Activated naive CD8-positive, alpha-beta T cell treated with anti-CD3 and anti-CD28 coated beads, Interleukin-2, amount 50 U/mL, for 24 hours (primary cell): ENCODE data around the gene SPC25.
"Not testable (repeated sequence)": the region's sequence is repeated elsewhere in the genome, so short reads cannot be mapped to it uniquely, and the experiment has no call there.

Experiments used
- ATAC-seq: fragments of 150-1000 bp; cut with Tn5 transposase; one replicate; pipeline ENCODE4 v1.10.0; 2021
- DNase-seq: peaks from one replicate; pipeline ENCODE4 v3.0.0; 2021
- H3K27ac Mint-ChIP-seq: one replicate; pipeline ENCODE4 v1.8.0; 2021; ENCODE audit warnings: mild to moderate bottlenecking, mixed read lengths
- H3K27me3 Mint-ChIP-seq: one replicate; pipeline ENCODE4 v1.8.0; 2021; ENCODE audit warnings: mixed read lengths
- H3K36me3 Mint-ChIP-seq: one replicate; pipeline ENCODE4 v1.8.0; 2021; ENCODE audit warnings: low read depth, mixed read lengths
- H3K4me1 Mint-ChIP-seq: one replicate; pipeline ENCODE4 v1.8.0; 2021; ENCODE audit warnings: mixed read lengths
- H3K4me3 Mint-ChIP-seq: one replicate; pipeline ENCODE4 v1.8.0; 2021; ENCODE audit warnings: mild to moderate bottlenecking, moderate library complexity, mixed read lengths
- H3K9me3 Mint-ChIP-seq: one replicate; pipeline ENCODE4 v1.8.0; 2021; ENCODE audit warnings: mixed read lengths

The SPC25 gene

GRCh38 chr2:168882163-168882562 is 8.1 kb downstream of the SPC25 start:
- H3K9me3 Mint-ChIP-seq, DNase-seq, H3K27me3 Mint-ChIP-seq, H3K4me3 Mint-ChIP-seq, ATAC-seq, H3K27ac Mint-ChIP-seq, H3K4me1 Mint-ChIP-seq: not testable (repeated sequence)
- peaks cover 12% of the 10 kb centered on the region for H3K36me3 Mint-ChIP-seq

- H3K27me3 Mint-ChIP-seq: no peaks in the 10 kb centered on the region
- H3K4me1 Mint-ChIP-seq: peaks cover 4% of the 10 kb centered on the region
- no peaks in the 10 kb centered on the region for H3K9me3 Mint-ChIP-seq
- DNase-seq: no peak
- no peak for ATAC-seq
- H3K36me3 Mint-ChIP-seq: peaks cover 18% of the 10 kb centered on the region
- H3K27ac Mint-ChIP-seq: no peak overlapping the region
- no peak overlapping the region for H3K4me3 Mint-ChIP-seq
Observed at GRCh38 chr2:168874368-168875054, 15.7 kb downstream of the SPC25 start.

- H3K36me3 Mint-ChIP-seq: peaks cover 19% of the 10 kb centered on the region
- H3K27me3 Mint-ChIP-seq, H3K27ac Mint-ChIP-seq, H3K4me3 Mint-ChIP-seq, DNase-seq, H3K9me3 Mint-ChIP-seq, H3K4me1 Mint-ChIP-seq, ATAC-seq: not testable (repeated sequence)
Observed at GRCh38 chr2:168870824-168871223, 19.4 kb downstream of the SPC25 start.

- peaks cover 19% of the 10 kb centered on the region for H3K36me3 Mint-ChIP-seq
- not testable (repeated sequence) for ATAC-seq, H3K9me3 Mint-ChIP-seq, H3K4me1 Mint-ChIP-seq, H3K27me3 Mint-ChIP-seq, DNase-seq, H3K27ac Mint-ChIP-seq, H3K4me3 Mint-ChIP-seq
Observed at GRCh38 chr2:168870369-168870768, 19.9 kb downstream of the SPC25 start.

GRCh38 chr2:168867164-168867563 is 23.1 kb downstream of the SPC25 start:
- not testable (repeated sequence) for H3K27ac Mint-ChIP-seq, H3K9me3 Mint-ChIP-seq, H3K27me3 Mint-ChIP-seq, DNase-seq, H3K4me3 Mint-ChIP-seq, H3K4me1 Mint-ChIP-seq, ATAC-seq
- H3K36me3 Mint-ChIP-seq: peaks cover 32% of the 10 kb centered on the region

GRCh38 chr2:168858146-168858545 is 32.1 kb downstream of the SPC25 start:
- H3K4me1 Mint-ChIP-seq: no peaks in the 10 kb centered on the region
- H3K27me3 Mint-ChIP-seq: no peaks in the 10 kb centered on the region
- peaks cover 11% of the 10 kb centered on the region for H3K36me3 Mint-ChIP-seq
- no peak overlapping the region for H3K27ac Mint-ChIP-seq
- peaks cover 6% of the 10 kb centered on the region for H3K9me3 Mint-ChIP-seq
- DNase-seq (no peak), ATAC-seq (no peak)
- no peak overlapping the region for H3K4me3 Mint-ChIP-seq

- Mint-ChIP-seq H3K27me3 (no peaks in the 10 kb centered on the region), H3K36me3 (peaks cover 5% of the 10 kb centered on the region), H3K4me3 (no peak overlapping the region), H3K9me3 (peaks cover 6% of the 10 kb centered on the region), H3K27ac (no peak overlapping the region), H3K4me1 (no peaks in the 10 kb centered on the region)
- ATAC-seq (no peak), DNase-seq (no peak)
Observed at GRCh38 chr2:168855601-168856000, 34.6 kb downstream of the SPC25 start.

- Mint-ChIP-seq H3K4me3 (no peak overlapping the region), H3K27me3 (no peaks in the 10 kb centered on the region), H3K4me1 (no peaks in the 10 kb centered on the region), H3K9me3 (peaks cover 6% of the 10 kb centered on the region), H3K36me3 (peaks cover 5% of the 10 kb centered on the region), H3K27ac (no peak overlapping the region)
- DNase-seq: no peak
- ATAC-seq: no peak
Observed at GRCh38 chr2:168854651-168855050, 35.6 kb downstream of the SPC25 start.

- Mint-ChIP-seq H3K9me3 (peaks cover 6% of the 10 kb centered on the region), H3K4me3 (no peak overlapping the region), H3K27ac (no peak overlapping the region), H3K36me3 (peaks cover 5% of the 10 kb centered on the region), H3K4me1 (no peaks in the 10 kb centered on the region), H3K27me3 (no peaks in the 10 kb centered on the region)
- ATAC-seq (no peak), DNase-seq (no peak)
Observed at GRCh38 chr2:168853471-168853870, 36.8 kb downstream of the SPC25 start.

GRCh38 chr2:168852481-168852880 is 37.7 kb downstream of the SPC25 start:
- Mint-ChIP-seq H3K9me3 (peaks cover 6% of the 10 kb centered on the region), H3K4me3 (no peak overlapping the region), H3K27me3 (no peaks in the 10 kb centered on the region), H3K4me1 (no peaks in the 10 kb centered on the region), H3K27ac (no peak overlapping the region), H3K36me3 (peaks cover 5% of the 10 kb centered on the region)
- DNase-seq: no peak
- no peak for ATAC-seq

- peaks cover 6% of the 10 kb centered on the region for H3K9me3 Mint-ChIP-seq
Observed at GRCh38 chr2:168851674-168852320, 38.4 kb downstream of the SPC25 start.

GRCh38 chr2:168850846-168851245 is 39.4 kb downstream of the SPC25 start:
- no peaks in the 10 kb centered on the region for H3K4me1 Mint-ChIP-seq
- DNase-seq: no peak
- no peak overlapping the region for H3K27ac Mint-ChIP-seq
- no peak for ATAC-seq
- peaks cover 6% of the 10 kb centered on the region for H3K9me3 Mint-ChIP-seq
- no peak overlapping the region for H3K4me3 Mint-ChIP-seq
- H3K36me3 Mint-ChIP-seq: peaks cover 5% of the 10 kb centered on the region
- no peaks in the 10 kb centered on the region for H3K27me3 Mint-ChIP-seq

More at GRCh38 chr2:168851674-168852320, 38.4 kb downstream of the SPC25 start:
- ATAC-seq (no peak), DNase-seq (no peak)
- H3K36me3 Mint-ChIP-seq: peaks cover 5% of the 10 kb centered on the region
- no peak overlapping the region for H3K27ac Mint-ChIP-seq
- H3K4me1 Mint-ChIP-seq: no peaks in the 10 kb centered on the region
- H3K4me3 Mint-ChIP-seq: no peak overlapping the region
- H3K27me3 Mint-ChIP-seq: no peaks in the 10 kb centered on the region

- DNase-seq (no peak), ATAC-seq (no peak)
- H3K27ac Mint-ChIP-seq: no peak overlapping the region
- H3K36me3 Mint-ChIP-seq: peaks cover 5% of the 10 kb centered on the region
- no peak overlapping the region for H3K4me3 Mint-ChIP-seq
- H3K4me1 Mint-ChIP-seq: no peaks in the 10 kb centered on the region
- no peaks in the 10 kb centered on the region for H3K27me3 Mint-ChIP-seq
- H3K9me3 Mint-ChIP-seq: peaks cover 5% of the 10 kb centered on the region
Observed at GRCh38 chr2:168849610-168850009, 40.6 kb downstream of the SPC25 start.

GRCh38 chr2:168848225-168848624 is 42.0 kb downstream of the SPC25 start:
- DNase-seq (no peak), ATAC-seq (no peak)
- Mint-ChIP-seq H3K9me3 (no peaks in the 10 kb centered on the region), H3K27me3 (no peaks in the 10 kb centered on the region), H3K4me1 (no peaks in the 10 kb centered on the region), H3K27ac (no peak overlapping the region), H3K36me3 (no peaks in the 10 kb centered on the region), H3K4me3 (no peak overlapping the region)

GRCh38 chr2:168843253-168843652 is 47.0 kb downstream of the SPC25 start:
- DNase-seq: no peak
- Mint-ChIP-seq H3K9me3 (no peaks in the 10 kb centered on the region), H3K4me3 (no peak overlapping the region), H3K27me3 (no peaks in the 10 kb centered on the region), H3K27ac (no peak overlapping the region), H3K4me1 (no peaks in the 10 kb centered on the region), H3K36me3 (no peaks in the 10 kb centered on the region)
- ATAC-seq: no peak
